GM12878 (cell line): ENCODE data around the gene LAMB4. TPM values are rescaled to one million over a fixed set of nuclear protein-coding genes. Genes with fewer than 3 reads are reported as not detected.

Source experiments
- ATAC-seq: fragments of 200-7000 bp; cut with Tn5 transposase; 3 replicates; pipeline ENCODE4 v1.9.1; 2020; ENCODE audit warnings: mild to moderate bottlenecking, moderate library complexity
- BruUV-seq: library from RNA; stranded (reverse); fragments of 400-500 nt; replicated peaks from 2 replicates; lab custom pipeline; 2021; lab: Mats Ljungman, UMichigan
- CTCF ChIA-PET: fragments of 300-600 bp; sonication (Branson Sonifier 250); formaldehyde crosslinking; extraction: SDS; loops from one replicate; lab custom pipeline; 2021; ENCODE audit warnings: inconsistent platforms; lab: Yijun Ruan, JAX
- POLR2A ChIA-PET: fragments of 350-600 bp; formaldehyde crosslinking; extraction: SDS; loops from one replicate; lab custom pipeline; 2021; ENCODE audit warnings: inconsistent platforms; lab: Charles Lee
- RAD21 ChIA-PET: fragments of 300-600 bp; sonication (Branson Sonifier 250); formaldehyde crosslinking; loops from one replicate; lab custom pipeline; 2023; ENCODE audit warnings: antibody characterized with exemption; ENCODE audit not compliant: unreplicated experiment; lab: Charles Lee
- SMC1A ChIA-PET: fragments of 300-600 bp; sonication (Branson Sonifier 250); formaldehyde crosslinking; loops from one replicate; lab custom pipeline; 2023; ENCODE audit not compliant: unreplicated experiment, uncharacterized antibody; lab: Charles Lee
- DNase-seq: peaks from one replicate; pipeline ENCODE4 v3.0.0-alpha.2; 2011; ENCODE audit warnings: low read depth, low spot score
- FAIRE-seq: peaks from 3 replicates; lab custom pipeline; 2011; peaks lifted over from hg19 to GRCh38; lab: Jason Lieb, UNC
- H2AFZ ChIP-seq: 2 replicates; pipeline ENCODE4 v1.6.0; 2011; ENCODE audit warnings: low read depth, low read length, control low read depth; ENCODE audit not compliant: control insufficient read depth
- H3K27ac ChIP-seq: 2 replicates; pipeline ENCODE4 v1.5.1; 2011; ENCODE audit warnings: control low read depth; ENCODE audit not compliant: control insufficient read depth, insufficient read depth
- H3K27me3 ChIP-seq, 2 experiments: replicated peaks in 1 of 2; 2 replicates each; pipeline versions ENCODE4 v1.6.0 to v1.6.1; 2011; ENCODE audit warnings: low read length in 1 of 2; ENCODE audit not compliant: control insufficient read depth in 2 of 2, insufficient read depth in 2 of 2
- H3K36me3 ChIP-seq, 2 experiments: 2 replicates each; pipeline ENCODE4 v1.5.1; 2011; ENCODE audit warnings: low read length in 1 of 2; ENCODE audit not compliant: control insufficient read depth in 2 of 2, insufficient read depth in 2 of 2
- H3K4me1 ChIP-seq: 2 replicates; pipeline ENCODE4 v1.6.1; 2011; ENCODE audit warnings: mild to moderate bottlenecking, low read length, moderate library complexity, mixed read lengths; ENCODE audit not compliant: control insufficient read depth, insufficient read depth
- H3K4me2 ChIP-seq: 2 replicates; pipeline ENCODE4 v1.6.0; 2011; ENCODE audit warnings: control low read depth; ENCODE audit not compliant: control insufficient read depth, insufficient read depth
- H3K4me3 ChIP-seq: fragments of 200-600 bp; sonication (generic); 2 replicates; pipeline ENCODE4 v1.5.1; 2016
- H3K79me2 ChIP-seq: 2 replicates; pipeline ENCODE4 v1.6.0; 2011; ENCODE audit warnings: low read length; ENCODE audit not compliant: control insufficient read depth, insufficient read depth
- H3K9ac ChIP-seq: 2 replicates; pipeline ENCODE4 v1.8.0; 2011; ENCODE audit warnings: low read length, control low read depth, mixed read lengths; ENCODE audit not compliant: control insufficient read depth, insufficient read depth
- H3K9me3 ChIP-seq: replicated peaks from 3 replicates; pipeline ENCODE4 v1.5.1; 2011; ENCODE audit warnings: mild to moderate bottlenecking, low read length; ENCODE audit not compliant: control insufficient read depth, insufficient read depth
- H4K20me1 ChIP-seq: 2 replicates; pipeline ENCODE4 v1.6.0; 2011; ENCODE audit not compliant: control insufficient read depth, insufficient read depth
- ESRRA ChIP-seq: IDR thresholded peaks from 2 replicates; pipeline ENCODE4 v1.6.1; 2012; ENCODE audit warnings: mild to moderate bottlenecking, low read length, improper control_type of control experiment
- FOS ChIP-seq: IDR thresholded peaks from 3 replicates; pipeline ENCODE4 v1.6.1; 2011; ENCODE audit warnings: borderline replicate concordance; ENCODE audit not compliant: insufficient read length; ENCODE audit errors: extremely low read depth
- HDAC6 ChIP-seq: fragments of 200-600 bp; sonication (generic); IDR thresholded peaks from one replicate; pipeline ENCODE4 v1.8.0; 2017; ENCODE audit warnings: antibody characterized with exemption; ENCODE audit not compliant: unreplicated experiment
- IKZF1 ChIP-seq: fragments of 450-650 bp; conservative IDR thresholded peaks from 2 replicates; pipeline ENCODE4 v1.6.1; 2017; ENCODE audit warnings: antibody characterized with exemption, mild to moderate bottlenecking
- RELA ChIP-seq: fragments of 450-650 bp; IDR thresholded peaks from 2 replicates; pipeline ENCODE4 v1.8.0; 2014; ENCODE audit warnings: borderline replicate concordance; ENCODE audit not compliant: partially characterized antibody
- RFX5 ChIP-seq: IDR thresholded peaks from 2 replicates; pipeline ENCODE4 v1.6.1; 2011; ENCODE audit warnings: low read depth, low read length, improper control_type of control experiment
- RUNX3 ChIP-seq: IDR thresholded peaks from 2 replicates; pipeline ENCODE4 v1.6.1; 2012; ENCODE audit warnings: low read length, inconsistent platforms
- SIX5 ChIP-seq: IDR thresholded peaks from 2 replicates; pipeline ENCODE4 v1.6.1; 2011; ENCODE audit warnings: mild to moderate bottlenecking, low read depth, low read length, moderate library complexity; ENCODE audit not compliant: severe bottlenecking
- SKIL ChIP-seq: fragments of 450-650 bp; IDR thresholded peaks from 2 replicates; pipeline ENCODE4 v1.6.1; 2017; ENCODE audit warnings: mild to moderate bottlenecking, low read depth, inconsistent platforms; ENCODE audit not compliant: poor library complexity, severe bottlenecking
- SREBF1 ChIP-seq: IDR thresholded peaks from 2 replicates; pipeline ENCODE4 v1.6.1; 2012; ENCODE audit warnings: mild to moderate bottlenecking, low read length
- TBL1XR1 ChIP-seq: IDR thresholded peaks from 2 replicates; pipeline ENCODE4 v1.6.1; 2012; ENCODE audit warnings: low read depth, low read length, improper control_type of control experiment
- TCF3 ChIP-seq: IDR thresholded peaks from 2 replicates; pipeline ENCODE4 v1.6.1; 2012; ENCODE audit warnings: low read depth, mild to moderate bottlenecking, low read length, borderline replicate concordance; ENCODE audit not compliant: insufficient read depth
- WGBS: methylation state at CpG from one replicate; pipeline ENCODE4 v1.1.6; 2016; ENCODE audit warnings: low lambda C conversion rate; ENCODE audit not compliant: insufficient replicate concordance, insufficient coverage; ENCODE audit errors: missing lambda C conversion rate; 5-methylcytosine and 5-hydroxymethylcytosine counted together
- in situ Hi-C: fragments of 300-500 bp; cut with MboI; formaldehyde crosslinking; loops from 9 replicates; pipeline ENCODE4 v1.14.3; 2018; ENCODE audit warnings: mixed read lengths
- intact Hi-C: fragments of 100-400 bp; cut with micrococcal nuclease; formaldehyde crosslinking; loops from one replicate; pipeline ENCODE4 v1.14.2; 2022; ENCODE audit not compliant: unreplicated experiment
- polyA plus RNA-seq, 11 experiments: library from polyadenylated mRNA; depleted of rRNA in 4 of 11; unstranded in 6 of 11; stranded (reverse) in 5 of 11; fragments of >200 nt; fragmentation: Nextera tagmentation in 4 of 11; fragmentation: Illumina TruSeq in 1 of 11; extraction: Ambion mirVana in 4 of 11; extraction: Trizol in 1 of 11; gene quantifications; 1 replicate in 1 of 11; 2 replicates in 10 of 11; pipeline versions ENCODE4 v1.2.1 to v1.2.3, GENCODE V29; 2011 to 2016; ENCODE audit warnings: inconsistent platforms in 2 of 11, missing spikeins in 2 of 11, low read depth in 1 of 11
- total RNA-seq, 4 experiments: library from RNA; depleted of rRNA in 3 of 4; stranded (reverse); fragments of >200 nt in 3 of 4; fragmentation: Illumina TruSeq in 1 of 4; extraction: Trizol in 1 of 4; gene quantifications; 2 replicates each; pipeline versions ENCODE4 v1.2.1 to v1.2.3, GENCODE V29; 2013 to 2021
- TF ChIP-seq, protein P1 (sequence below): fragments of 450-650 bp; IDR thresholded peaks from 2 replicates; pipeline ENCODE4 v1.6.1; 2018; ENCODE audit warnings: borderline replicate concordance, mild to moderate bottlenecking; ENCODE audit not compliant: partially characterized antibody
- TF ChIP-seq, protein P2 (sequence below): IDR thresholded peaks from 2 replicates; pipeline ENCODE4 v1.6.1; 2012; ENCODE audit warnings: low read depth, low read length, improper control_type of control experiment

LAMB4 gene
- total and polyA plus RNA-seq, 10 of the 15 experiments (the other 5 are each of a cell fraction or from before 2014, with no cell fraction given), result 0.04 to 0.06 TPM; not detected in 8

DNA sequence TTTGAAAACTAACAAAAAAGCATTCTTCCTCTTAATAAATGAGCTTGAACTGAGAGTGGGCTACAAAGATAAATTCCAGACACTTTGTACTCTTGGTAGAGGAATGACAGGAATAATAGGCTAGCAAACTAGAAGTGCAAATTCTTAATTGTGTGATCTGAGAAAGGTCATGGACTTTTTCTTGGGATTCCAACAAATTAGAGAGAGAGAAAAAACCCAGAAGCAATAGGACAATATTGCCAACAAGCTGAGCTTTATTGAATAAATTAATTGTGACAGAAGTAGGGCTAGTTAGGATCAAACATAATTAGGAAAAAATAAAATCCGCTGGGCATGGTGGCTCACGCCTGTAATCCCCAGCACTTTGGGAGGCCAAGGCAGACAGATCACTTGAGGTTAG, 85.8 kb downstream of the LAMB4 start:
- Histone ChIP-seq H2AFZ (no peak overlapping the region), H3K36me3 (no peaks in the 10 kb centered on the region), H3K4me2 (no peak overlapping the region), H3K27me3 (no peaks in the 10 kb centered on the region; a peak in 1 of 4 replicates), H3K4me1 (no peaks in the 10 kb centered on the region), H4K20me1 (no peaks in the 10 kb centered on the region), H3K4me3 (no peak overlapping the region), H3K79me2 (no peaks in the 10 kb centered on the region), H3K27ac (no peak overlapping the region), H3K9me3 (no peaks in the 10 kb centered on the region), H3K9ac (no peak overlapping the region)
- ChIA-PET RAD21 (no interaction called here), POLR2A (interaction anchor here (0.5 kb wide), 1 partner anchor 876 kb away, joined by 5 read pairs; no protein-coding TSS in a partner anchor), SMC1A (interaction anchor here (1.6 kb wide), 1 partner anchor 9 kb away, joined by 3 read pairs; no protein-coding TSS in a partner anchor), CTCF (interaction anchor here (1.5 kb wide), 1 partner anchor 28 kb away, joined by 4 read pairs; no protein-coding TSS in a partner anchor)
- in situ Hi-C loops (no loop called here), intact Hi-C loops (no loop called here)
- FAIRE-seq, result no peak
- no peak for TF ChIP-seq SKIL
- TF ChIP-seq RUNX3, result no peak
- no peak for TF ChIP-seq HDAC6
- no peak for TF ChIP-seq IKZF1
- TF ChIP-seq FOS, result no peak
- TF ChIP-seq, protein P1, sequence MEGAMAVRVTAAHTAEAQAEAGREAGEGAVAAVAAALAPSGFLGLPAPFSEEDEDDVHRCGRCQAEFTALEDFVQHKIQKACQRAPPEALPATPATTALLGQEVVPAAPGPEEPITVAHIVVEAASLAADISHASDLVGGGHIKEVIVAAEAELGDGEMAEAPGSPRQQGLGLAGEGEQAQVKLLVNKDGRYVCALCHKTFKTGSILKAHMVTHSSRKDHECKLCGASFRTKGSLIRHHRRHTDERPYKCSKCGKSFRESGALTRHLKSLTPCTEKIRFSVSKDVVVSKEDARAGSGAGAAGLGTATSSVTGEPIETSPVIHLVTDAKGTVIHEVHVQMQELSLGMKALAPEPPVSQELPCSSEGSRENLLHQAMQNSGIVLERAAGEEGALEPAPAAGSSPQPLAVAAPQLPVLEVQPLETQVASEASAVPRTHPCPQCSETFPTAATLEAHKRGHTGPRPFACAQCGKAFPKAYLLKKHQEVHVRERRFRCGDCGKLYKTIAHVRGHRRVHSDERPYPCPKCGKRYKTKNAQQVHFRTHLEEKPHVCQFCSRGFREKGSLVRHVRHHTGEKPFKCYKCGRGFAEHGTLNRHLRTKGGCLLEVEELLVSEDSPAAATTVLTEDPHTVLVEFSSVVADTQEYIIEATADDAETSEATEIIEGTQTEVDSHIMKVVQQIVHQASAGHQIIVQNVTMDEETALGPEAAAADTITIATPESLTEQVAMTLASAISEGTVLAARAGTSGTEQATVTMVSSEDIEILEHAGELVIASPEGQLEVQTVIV, result no peak
- TF ChIP-seq SIX5, result no peak
- TF ChIP-seq RELA, result no peak
- TF ChIP-seq RFX5, result no peak
- TF ChIP-seq, protein P2, sequence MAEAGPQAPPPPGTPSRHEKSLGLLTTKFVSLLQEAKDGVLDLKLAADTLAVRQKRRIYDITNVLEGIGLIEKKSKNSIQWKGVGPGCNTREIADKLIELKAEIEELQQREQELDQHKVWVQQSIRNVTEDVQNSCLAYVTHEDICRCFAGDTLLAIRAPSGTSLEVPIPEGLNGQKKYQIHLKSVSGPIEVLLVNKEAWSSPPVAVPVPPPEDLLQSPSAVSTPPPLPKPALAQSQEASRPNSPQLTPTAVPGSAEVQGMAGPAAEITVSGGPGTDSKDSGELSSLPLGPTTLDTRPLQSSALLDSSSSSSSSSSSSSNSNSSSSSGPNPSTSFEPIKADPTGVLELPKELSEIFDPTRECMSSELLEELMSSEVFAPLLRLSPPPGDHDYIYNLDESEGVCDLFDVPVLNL, result no peak
- TF ChIP-seq TBL1XR1, result no peak
- TF ChIP-seq ESRRA, result no peak
- no peak for TF ChIP-seq TCF3
- no peak for TF ChIP-seq SREBF1
- no TSS peak for BruUV-seq
- DNase-seq, result no peak
- no peak for ATAC-seq
- 78% methylated on average over 2 of the region's 2 CpGs for WGBS
